GM21528 (cell line): ENCODE data around the gene CACHD1.

Source experiments
- ATAC-seq: cut with Tn5 transposase; IDR thresholded peaks from one replicate; pipeline ENCODE4 v1.9.1; 2021; ENCODE audit warnings: mild to moderate bottlenecking, moderate library complexity; ENCODE audit not compliant: unreplicated experiment, low FRiP score

The CACHD1 gene

GRCh38 chr1:64631346-64632034 lies 161.6 kb downstream of the CACHD1 start:
- ATAC-seq = no peak

GRCh38 chr1:64632936-64633335 lies 163.0 kb downstream of the CACHD1 start:
- no peak for ATAC-seq

- ATAC-seq = no peak
Observed at GRCh38 chr1:64645735-64646134, 175.8 kb downstream of the CACHD1 start.

- ATAC-seq = no peak
Observed at GRCh38 chr1:64650411-64650810, 180.5 kb downstream of the CACHD1 start.

- ATAC-seq = no peak
Observed at GRCh38 chr1:64651841-64652240, 181.9 kb downstream of the CACHD1 start.

- no peak for ATAC-seq
Observed at GRCh38 chr1:64653466-64653865, 183.5 kb downstream of the CACHD1 start.

- ATAC-seq = no peak
Observed at GRCh38 chr1:64654519-64655341, 184.8 kb downstream of the CACHD1 start.

GRCh38 chr1:64655861-64656260 lies 185.9 kb downstream of the CACHD1 start:
- no peak for ATAC-seq

GRCh38 chr1:64659478-64660138 lies 189.7 kb downstream of the CACHD1 start:
- no peak for ATAC-seq

- no peak for ATAC-seq
Observed at GRCh38 chr1:64663668-64664067, 193.7 kb downstream of the CACHD1 start.

- no peak for ATAC-seq
Observed at GRCh38 chr1:64664299-64664698, 194.4 kb downstream of the CACHD1 start.

- no peak for ATAC-seq
Observed at GRCh38 chr1:64669098-64669675, 199.3 kb downstream of the CACHD1 start.

GRCh38 chr1:64675718-64676345 lies 205.9 kb downstream of the CACHD1 start:
- no peak for ATAC-seq

- no peak for ATAC-seq
Observed at GRCh38 chr1:64676386-64676785, 206.5 kb downstream of the CACHD1 start.

- no peak for ATAC-seq
Observed at GRCh38 chr1:64677532-64677931, 207.6 kb downstream of the CACHD1 start.

GRCh38 chr1:64678366-64678765 lies 208.4 kb downstream of the CACHD1 start:
- ATAC-seq = no peak

GRCh38 chr1:64679177-64679576 lies 209.2 kb downstream of the CACHD1 start:
- ATAC-seq = no peak

- no peak for ATAC-seq
Observed at GRCh38 chr1:64680599-64680998, 210.7 kb downstream of the CACHD1 start.

- no peak for ATAC-seq
Observed at GRCh38 chr1:64681043-64681442, 211.1 kb downstream of the CACHD1 start.

GRCh38 chr1:64683419-64683818 lies 213.5 kb downstream of the CACHD1 start:
- no peak for ATAC-seq

GRCh38 chr1:64685217-64685616 lies 215.3 kb downstream of the CACHD1 start:
- ATAC-seq = no peak
